B cell (primary cell): ENCODE data around the gene SLC39A3. TPM values are rescaled to one million over a fixed set of nuclear protein-coding genes. Genes with fewer than 3 reads are reported as not detected.

Experiments
- ATAC-seq: fragments of 200-7000 bp; cut with Tn5 transposase; one replicate; pipeline ENCODE4 v1.10.0; 2021; ENCODE audit warnings: low read depth, mild to moderate bottlenecking, moderate number of reproducible peaks, moderate library complexity
- CTCF ChIA-PET: fragments of 350-600 bp; sonication (Branson Sonifier 250); formaldehyde crosslinking; loops from one replicate; lab custom pipeline; 2021; ENCODE audit warnings: antibody characterized with exemption, inconsistent platforms; lab: Charles Lee
- POLR2A ChIA-PET: fragments of 350-600 bp; sonication (Branson Sonifier 250); formaldehyde crosslinking; loops from one replicate; lab custom pipeline; 2021; ENCODE audit warnings: antibody characterized with exemption; lab: Charles Lee
- DNase-seq: peaks from one replicate; pipeline ENCODE4 v3.0.0; 2013
- H2AFZ ChIP-seq: 2 replicates; pipeline ENCODE4 v1.6.1; 2012; ENCODE audit warnings: mild to moderate bottlenecking, low read depth, low read length; ENCODE audit not compliant: insufficient read depth, poor library complexity, severe bottlenecking
- H3K27ac ChIP-seq, 2 donors: 1 replicate in 1 of 2; 2 replicates in 1 of 2; pipeline ENCODE4 v1.5.1; 2012 to 2013; ENCODE audit warnings: low read length in 2 of 2, mild to moderate bottlenecking in 2 of 2, moderate library complexity in 1 of 2
- H3K27me3 ChIP-seq, 4 experiments: fragments of 200-600 bp in 1 of 4; sonication (generic) in 1 of 4; replicated peaks in 1 of 4; 1 replicate in 2 of 4; 2 replicates in 2 of 4; pipeline versions ENCODE4 v1.6.1 to v1.7.0; 2013 to 2016; ENCODE audit warnings: low read length in 3 of 4, mild to moderate bottlenecking in 2 of 4, mixed read lengths in 1 of 4, moderate library complexity in 1 of 4; ENCODE audit not compliant: insufficient read depth in 4 of 4, control insufficient read depth in 3 of 4; ENCODE audit errors: control extremely low read depth in 1 of 4
- H3K36me3 ChIP-seq, 2 experiments: replicated peaks in 1 of 2; 1 replicate in 1 of 2; 2 replicates in 1 of 2; pipeline versions ENCODE4 v1.6.1 to v1.7.1; 2013; ENCODE audit warnings: low read length in 1 of 2; ENCODE audit not compliant: insufficient read depth in 2 of 2, control insufficient read depth in 1 of 2; ENCODE audit errors: control extremely low read depth in 1 of 2, extremely low read depth in 1 of 2
- H3K4me1 ChIP-seq, 2 donors: fragments of 200-600 bp in 1 of 2; sonication (generic) in 1 of 2; 1 replicate in 1 of 2; 2 replicates in 1 of 2; pipeline versions ENCODE4 v1.5.1 to v1.6.1; 2013 to 2017; ENCODE audit warnings: low read length in 2 of 2; ENCODE audit not compliant: control insufficient read depth in 2 of 2, insufficient read depth in 2 of 2
- H3K4me2 ChIP-seq: replicated peaks from 2 replicates; pipeline ENCODE3; 2012; ENCODE audit warnings: mild to moderate bottlenecking, low read depth, low read length; ENCODE audit not compliant: poor library complexity, severe bottlenecking
- H3K4me3 ChIP-seq, 5 experiments: fragments of 200-600 bp in 1 of 5; sonication (generic) in 1 of 5; 1 replicate in 3 of 5; 2 replicates in 2 of 5; pipeline versions ENCODE4 v1.5.1 to v1.7.0; 2011 to 2016; ENCODE audit warnings: low read length in 4 of 5, mild to moderate bottlenecking in 4 of 5, low read depth in 2 of 5, control low read depth in 1 of 5, moderate library complexity in 1 of 5; ENCODE audit not compliant: insufficient read depth in 1 of 5; ENCODE audit errors: control extremely low read depth in 1 of 5, extremely low read depth in 1 of 5
- H3K79me2 ChIP-seq: fragments of 200-600 bp; sonication (generic); one replicate; pipeline ENCODE4 v1.6.0; 2016; ENCODE audit warnings: low read length; ENCODE audit not compliant: control insufficient read depth, insufficient read depth
- H3K9ac ChIP-seq: fragments of 200-600 bp; sonication (generic); 2 replicates; pipeline ENCODE4 v1.6.1; 2017; ENCODE audit warnings: mild to moderate bottlenecking, low read length, moderate library complexity
- H3K9me3 ChIP-seq, 3 donors: one replicate each; pipeline versions ENCODE4 v1.6.1 to v1.7.1; 2013; ENCODE audit warnings: low read length in 2 of 3; ENCODE audit not compliant: control insufficient read depth in 2 of 3, insufficient read depth in 1 of 3; ENCODE audit errors: control extremely low read depth in 1 of 3
- H4K20me1 ChIP-seq: 2 replicates; pipeline ENCODE4 v1.6.0; 2012; ENCODE audit warnings: mild to moderate bottlenecking, low read length; ENCODE audit not compliant: insufficient read depth, control insufficient read depth, poor library complexity, severe bottlenecking
- H3K27ac Mint-ChIP-seq: one replicate; pipeline ENCODE4 v1.8.0; 2021; ENCODE audit warnings: mixed read lengths
- H3K27me3 Mint-ChIP-seq: one replicate; pipeline ENCODE4 v1.8.0; 2021; ENCODE audit warnings: mixed read lengths
- H3K4me1 Mint-ChIP-seq: one replicate; pipeline ENCODE4 v1.8.0; 2021; ENCODE audit warnings: mixed read lengths
- H3K4me3 Mint-ChIP-seq: one replicate; pipeline ENCODE4 v1.8.0; 2021; ENCODE audit warnings: mixed read lengths
- H3K9me3 Mint-ChIP-seq: one replicate; pipeline ENCODE4 v1.8.0; 2022; ENCODE audit warnings: mixed read lengths; ENCODE audit not compliant: insufficient read depth
- CTCF ChIP-seq: fragments of 200-600 bp; IDR thresholded peaks from one replicate; pipeline ENCODE4 v1.8.0; 2022; ENCODE audit warnings: antibody characterized with exemption, mild to moderate bottlenecking
- EZH2 ChIP-seq: IDR thresholded peaks from 2 replicates; pipeline ENCODE4 v1.6.1; 2012; ENCODE audit warnings: borderline replicate concordance, low read depth, mild to moderate bottlenecking, moderate library complexity, low read length; ENCODE audit not compliant: insufficient read depth, poor library complexity, severe bottlenecking
- WGBS: methylation state at CpG from one replicate; pipeline ENCODE4 v1.1.5; 2013; ENCODE audit warnings: missing lambda C conversion rate; ENCODE audit not compliant: insufficient coverage; 5-methylcytosine and 5-hydroxymethylcytosine counted together
- intact Hi-C: fragments of 100-400 bp; cut with micrococcal nuclease; formaldehyde crosslinking; loops from one replicate; pipeline ENCODE4 v1.10.0; 2022
- polyA plus RNA-seq: library from polyadenylated mRNA; depleted of rRNA; stranded (reverse); fragments of >200 nt; gene quantifications from 2 replicates; pipeline ENCODE4 v1.2.3, GENCODE V29; 2012
- total RNA-seq, 2 donors: library from RNA; stranded (reverse); fragments of 120-200 nt in 1 of 2; gene quantifications; 1 replicate in 1 of 2; 2 replicates in 1 of 2; pipeline versions ENCODE4 v1.2.3 to v1.2.4, GENCODE V29; 2013 to 2022

SLC39A3 gene
- total and polyA plus RNA-seq, 2 donors (not counting 1 experiment from before 2014, with no cell fraction given): 36.4 to 37.6 TPM

GRCh38 chr19:2771786-2772674 lies 32.2 kb upstream of the SLC39A3 start:
- no peaks in the 10 kb centered on the region for H3K27me3 Mint-ChIP-seq
- peaks cover 0 to 29% of the 10 kb centered on the region in 2 experiments for H3K36me3 ChIP-seq
- H3K9me3 Mint-ChIP-seq: no peaks in the 10 kb centered on the region

More at GRCh38 chr19:2771786-2772674, 32.2 kb upstream of the SLC39A3 start:
- 98% methylated on average over 29 of the region's 29 CpGs for WGBS
- peaks cover 79% of the 10 kb centered on the region for H4K20me1 ChIP-seq
- H3K27me3 ChIP-seq: no peaks in the 10 kb centered on the region
- H3K4me3 Mint-ChIP-seq: no peak overlapping the region
- no peak overlapping the region for H3K27ac Mint-ChIP-seq
- H3K9me3 ChIP-seq: no peaks in the 10 kb centered on the region
- no peak overlapping the region for H2AFZ ChIP-seq
- POLR2A ChIA-PET: no interaction called here
- peaks cover 83% of the 10 kb centered on the region for H3K79me2 ChIP-seq
- H3K4me1 Mint-ChIP-seq: peaks cover 29% of the 10 kb centered on the region
- no peak overlapping the region for H3K27ac ChIP-seq
- H3K4me3 ChIP-seq: no peak overlapping the region
- CTCF ChIA-PET: interaction anchor here (1.0 kb wide), 1 partner anchor 124 kb away, joined by 4 read pairs; no protein-coding TSS in a partner anchor
- peaks cover 11 to 27% of the 10 kb centered on the region in 2 donors for H3K4me1 ChIP-seq
- no peak for ATAC-seq
- no peak for DNase-seq
- no peak overlapping the region for H3K9ac ChIP-seq
- no peak overlapping the region for H3K4me2 ChIP-seq
- intact Hi-C loops: no loop called here
- TF ChIP-seq EZH2 (no peak), CTCF (no peak)
